ENCODE measurements around the gene BRD9.

- TF ChIP-seq CTCF (IDR thresholded peaks at IDR 0.05) (no peak), EP300 (IDR thresholded peaks at IDR 0.05) (no peak), POLR2A (IDR thresholded peaks at IDR 0.05) (no peak)
These were observed 32.0 kb downstream of the BRD9 start for GRCh38 chr5:860506-861150.

Data from ovary (tissue), 3 donors.